NK-92 treated with Interleukin-12 subunit alpha and Interleukin-12 subunit beta, amount 100 ng/mL, for 24 hours (cell line): ENCODE measurements around the gene ZBP1.

Source experiments
- DNase-seq: peaks from one replicate; lab custom pipeline; 2025; lab: John Stamatoyannopoulos, UW

Gene ZBP1

DNA sequence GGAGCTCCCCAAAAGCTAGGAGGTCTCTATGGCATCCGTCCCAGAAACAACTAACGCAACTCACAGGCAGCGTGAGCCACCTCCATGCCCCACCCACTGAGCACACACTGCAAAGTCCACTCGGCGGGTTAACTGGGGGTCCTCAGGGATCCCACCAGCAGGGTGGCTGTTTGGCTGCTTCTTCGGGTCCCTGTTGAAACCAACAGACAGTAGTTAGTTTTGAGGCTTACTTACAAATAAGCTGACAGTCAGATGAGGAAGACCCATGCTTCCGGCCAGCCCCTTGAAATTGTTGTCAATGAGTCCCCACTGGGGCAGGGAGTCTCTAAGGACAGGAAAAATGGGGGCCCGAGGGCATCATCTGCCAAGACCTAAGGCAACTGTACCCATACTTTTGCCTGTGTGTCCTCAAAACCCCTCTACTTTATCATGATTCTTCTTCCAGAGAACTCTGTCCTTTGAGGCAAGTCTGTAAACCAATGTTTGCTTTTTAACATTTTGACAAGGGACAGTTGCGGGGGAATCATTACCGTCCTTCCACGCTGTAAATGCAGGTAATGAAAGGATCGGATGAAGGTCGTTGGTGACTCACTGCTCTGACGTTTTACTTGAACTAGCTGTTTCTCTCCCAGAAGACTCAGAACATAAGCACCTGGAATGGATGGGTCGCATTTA, 61.5 kb downstream of the ZBP1 start:
- no peak for DNase-seq

DNA sequence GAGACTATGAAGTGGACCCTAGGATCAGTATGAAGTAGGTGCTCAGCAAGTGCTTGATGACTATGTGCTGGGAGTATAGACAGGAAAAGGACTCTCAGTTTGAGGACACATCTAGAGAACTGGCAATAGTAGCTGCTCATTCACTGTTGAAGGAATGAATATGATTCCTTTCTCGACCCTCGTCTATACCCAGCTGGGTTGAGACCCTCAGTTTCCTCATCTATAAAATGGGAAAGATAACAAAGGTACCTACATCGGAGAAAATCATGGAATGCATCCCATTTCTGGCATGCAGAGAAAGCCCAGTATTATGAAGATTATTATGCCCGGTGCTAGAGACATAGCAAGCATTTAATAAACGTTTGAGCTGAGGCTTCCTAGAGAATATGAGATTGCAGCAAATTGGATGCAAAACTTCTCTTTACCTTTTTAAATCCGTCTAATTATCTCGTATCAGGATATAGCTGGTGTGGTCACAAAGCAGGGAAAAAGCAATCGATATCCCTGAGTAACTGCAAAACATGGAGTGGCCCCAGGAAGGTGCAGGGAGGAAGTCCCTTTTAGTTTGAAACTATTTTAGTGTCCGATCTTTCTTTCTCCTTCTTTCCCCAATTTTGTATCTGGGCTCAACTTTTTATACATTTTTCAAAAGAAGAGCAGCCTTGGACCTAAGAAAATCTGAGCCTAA, 62.2 kb downstream of the ZBP1 start:
- DNase-seq, result no peak

DNA sequence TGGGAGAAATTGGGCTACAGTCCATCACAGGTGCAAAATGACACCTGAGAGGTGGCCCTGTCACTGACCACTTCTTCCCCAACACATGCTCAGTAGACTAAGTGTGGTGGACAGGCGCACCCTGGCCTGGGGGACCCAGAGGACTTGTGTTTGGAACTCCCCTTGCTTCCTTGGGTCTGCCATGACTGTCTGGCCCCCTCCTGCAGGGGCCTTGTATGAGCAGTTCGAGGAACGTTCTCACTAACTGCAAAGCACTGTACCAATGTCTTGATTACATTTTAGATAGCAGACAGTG, 63.3 kb downstream of the ZBP1 start:
- no peak for DNase-seq

GRCh38 chr20:57555457-57556184, 64.6 kb downstream of the ZBP1 start:
- DNase-seq, result no peak
